ENCODE data around the gene ASF1B. TPM values are rescaled to one million over a fixed set of nuclear protein-coding genes. Genes with fewer than 3 reads are reported as not detected.
A peak's percentile ranks its signal among the peaks of the same experiment; 100 is the strongest.
"Not testable (repeated sequence)": the region's sequence is repeated elsewhere in the genome, so short reads cannot be mapped to it uniquely, and the experiment has no call there.

The ASF1B gene
- total RNA-seq, result 13.9 TPM

- peak; percentile 94 for ATAC-seq
Measured at GRCh38 chr19:14136509-14137281, at the start of gene ASF1B. Gene ASF1B (minus strand): TSS chr19:14136589. CDS start chr19:14136456, 133 bp downstream.

- not testable (repeated sequence) for ATAC-seq
Measured at GRCh38 chr19:14185691-14186090, 49.3 kb upstream of the ASF1B start.

GRCh38 chr19:14185158-14185557, 48.8 kb upstream of the ASF1B start:
- no peak for ATAC-seq

- no peak for ATAC-seq
Measured at GRCh38 chr19:14183741-14184350, 47.5 kb upstream of the ASF1B start.

- ATAC-seq, result no peak
Measured at GRCh38 chr19:14182476-14182875, 46.1 kb upstream of the ASF1B start.

GRCh38 chr19:14181906-14182305, 45.5 kb upstream of the ASF1B start:
- no peak for ATAC-seq

- ATAC-seq, result peak; percentile 60
Measured at GRCh38 chr19:14181199-14181598, 44.8 kb upstream of the ASF1B start.

- no peak for ATAC-seq
Measured at GRCh38 chr19:14177496-14178074, 41.2 kb upstream of the ASF1B start.

- ATAC-seq, result peak; percentile 34
Measured at GRCh38 chr19:14175351-14175792, 39.0 kb upstream of the ASF1B start.

- ATAC-seq, result no peak
Measured at GRCh38 chr19:14174883-14175282, 38.5 kb upstream of the ASF1B start.

- ATAC-seq, result no peak
Measured at GRCh38 chr19:14168993-14169392, 32.6 kb upstream of the ASF1B start.

GRCh38 chr19:14168259-14168972, 32.0 kb upstream of the ASF1B start:
- ATAC-seq, result no peak

GRCh38 chr19:14167576-14168138, 31.3 kb upstream of the ASF1B start:
- peak; percentile 9 for ATAC-seq

- no peak for ATAC-seq
Measured at GRCh38 chr19:14166999-14167575, 30.7 kb upstream of the ASF1B start.

- no peak for ATAC-seq
Measured at GRCh38 chr19:14165990-14166830, 29.8 kb upstream of the ASF1B start.

GRCh38 chr19:14164724-14165493, 28.5 kb upstream of the ASF1B start:
- ATAC-seq, result no peak

- no peak for ATAC-seq
Measured at GRCh38 chr19:14164082-14164481, 27.7 kb upstream of the ASF1B start.

- no peak for ATAC-seq
Measured at GRCh38 chr19:14162871-14163297, 26.5 kb upstream of the ASF1B start.

GRCh38 chr19:14161305-14161704, 24.9 kb upstream of the ASF1B start:
- no peak for ATAC-seq

GRCh38 chr19:14160017-14160703, 23.8 kb upstream of the ASF1B start:
- ATAC-seq, result no peak
